Measurements from ENCODE around the gene CRKL.

The CRKL gene

GRCh38 chr22:20960609-20961008, 43.4 kb downstream of the CRKL start:
- no peak overlapping the region for H3K27ac ChIP-seq
- TF ChIP-seq, protein P1, sequence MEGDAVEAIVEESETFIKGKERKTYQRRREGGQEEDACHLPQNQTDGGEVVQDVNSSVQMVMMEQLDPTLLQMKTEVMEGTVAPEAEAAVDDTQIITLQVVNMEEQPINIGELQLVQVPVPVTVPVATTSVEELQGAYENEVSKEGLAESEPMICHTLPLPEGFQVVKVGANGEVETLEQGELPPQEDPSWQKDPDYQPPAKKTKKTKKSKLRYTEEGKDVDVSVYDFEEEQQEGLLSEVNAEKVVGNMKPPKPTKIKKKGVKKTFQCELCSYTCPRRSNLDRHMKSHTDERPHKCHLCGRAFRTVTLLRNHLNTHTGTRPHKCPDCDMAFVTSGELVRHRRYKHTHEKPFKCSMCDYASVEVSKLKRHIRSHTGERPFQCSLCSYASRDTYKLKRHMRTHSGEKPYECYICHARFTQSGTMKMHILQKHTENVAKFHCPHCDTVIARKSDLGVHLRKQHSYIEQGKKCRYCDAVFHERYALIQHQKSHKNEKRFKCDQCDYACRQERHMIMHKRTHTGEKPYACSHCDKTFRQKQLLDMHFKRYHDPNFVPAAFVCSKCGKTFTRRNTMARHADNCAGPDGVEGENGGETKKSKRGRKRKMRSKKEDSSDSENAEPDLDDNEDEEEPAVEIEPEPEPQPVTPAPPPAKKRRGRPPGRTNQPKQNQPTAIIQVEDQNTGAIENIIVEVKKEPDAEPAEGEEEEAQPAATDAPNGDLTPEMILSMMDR (conservative IDR thresholded peaks at IDR 0.05): no peak
- TF ChIP-seq ZFX (IDR thresholded peaks at IDR 0.05): no peak

DNA sequence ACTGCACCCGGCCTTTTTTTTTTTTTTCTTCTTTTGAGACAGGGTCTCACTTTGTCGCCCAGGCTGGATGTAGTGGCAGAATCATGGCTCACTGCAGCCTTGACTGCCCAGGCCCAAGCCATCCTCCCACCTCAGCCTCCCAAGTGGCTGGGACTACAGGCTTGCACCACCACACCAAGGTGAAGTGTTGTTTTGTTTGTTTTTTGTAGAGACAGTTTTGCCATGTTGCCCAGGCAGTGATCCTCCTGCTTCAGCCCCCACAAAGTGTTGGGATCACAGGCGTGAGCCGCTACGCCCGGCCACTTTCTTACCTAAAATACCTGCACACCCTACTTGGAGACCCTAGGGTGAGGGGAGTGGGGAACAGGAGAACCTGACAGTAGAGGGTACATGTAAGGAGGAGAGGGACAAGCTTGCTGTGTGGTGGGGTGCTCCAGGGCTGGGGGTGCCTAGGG, 45.3 kb downstream of the CRKL start:
- no peak overlapping the region for H3K27ac ChIP-seq
- TF ChIP-seq, protein P1 (conservative IDR thresholded peaks at IDR 0.05): no peak
- TF ChIP-seq ZFX (IDR thresholded peaks at IDR 0.05): no peak

DNA sequence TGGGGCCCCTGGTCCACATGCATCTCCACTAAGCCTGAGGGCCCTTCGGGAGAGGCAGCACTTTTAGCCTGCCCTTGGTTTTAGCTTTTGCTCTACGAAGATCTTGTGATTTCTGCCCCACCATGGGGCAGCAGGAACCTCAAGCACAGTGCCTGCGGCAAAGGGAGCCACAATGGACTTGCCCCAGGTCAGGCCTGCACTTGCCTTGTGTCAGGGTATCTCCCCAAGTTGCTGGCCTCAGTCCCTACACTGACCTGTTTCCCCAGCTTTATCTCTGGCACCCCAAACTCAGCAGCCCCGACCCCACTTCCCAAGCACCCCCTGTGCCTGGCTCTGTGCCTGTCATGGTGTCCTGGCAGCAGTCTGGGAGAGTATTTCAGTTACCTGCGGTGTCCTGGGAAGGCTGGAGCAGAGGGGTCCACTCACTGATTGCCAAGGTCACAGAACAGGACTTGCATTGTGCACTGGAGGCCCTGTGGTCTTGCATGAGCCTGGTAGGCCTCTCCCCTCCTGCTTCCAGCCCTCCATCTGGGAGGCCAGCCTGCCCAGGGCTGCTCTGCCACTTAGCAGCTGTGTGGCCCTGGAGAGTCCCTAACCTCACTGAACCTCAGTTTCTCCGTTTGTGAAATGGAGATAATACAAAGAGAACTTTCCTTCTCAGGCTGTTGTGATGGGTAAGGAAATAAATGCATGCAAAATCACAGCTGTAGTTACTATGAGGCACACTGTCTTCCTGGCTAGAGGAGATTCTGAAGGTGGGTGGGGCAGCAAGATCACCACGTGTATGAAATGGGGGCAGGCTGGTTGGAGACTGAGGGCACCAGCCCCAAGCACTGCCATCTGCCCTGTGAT, 46.2 kb downstream of the CRKL start:
- TF ChIP-seq, protein P1 (conservative IDR thresholded peaks at IDR 0.05): no peak
- no peak for TF ChIP-seq ZFX (IDR thresholded peaks at IDR 0.05)

GRCh38 chr22:20964090-20964798, 47.0 kb downstream of the CRKL start:
- H3K27ac ChIP-seq: no peak overlapping the region

More for the DNA sequence above, 46.2 kb downstream of the CRKL start:
- H3K27ac ChIP-seq: no peak overlapping the region

GRCh38 chr22:20964799-20965103, 47.5 kb downstream of the CRKL start:
- no peak overlapping the region for H3K27ac ChIP-seq
- TF ChIP-seq, protein P1 (conservative IDR thresholded peaks at IDR 0.05): no peak
- TF ChIP-seq ZFX (IDR thresholded peaks at IDR 0.05): no peak

More at GRCh38 chr22:20964090-20964798, 47.0 kb downstream of the CRKL start:
- TF ChIP-seq ZFX (IDR thresholded peaks at IDR 0.05): no peak
- TF ChIP-seq, protein P1 (conservative IDR thresholded peaks at IDR 0.05): no peak

- TF ChIP-seq, protein P1 (conservative IDR thresholded peaks at IDR 0.05): no peak
- no peak for TF ChIP-seq ZFX (IDR thresholded peaks at IDR 0.05)
- no peak overlapping the region for H3K27ac ChIP-seq
These were observed 48.1 kb downstream of the CRKL start for GRCh38 chr22:20965104-20965887.

Data from C4-2B (cell line).